ENCODE data around the gene LHX2. TPM values are rescaled to one million over a fixed set of nuclear protein-coding genes. Genes with fewer than 3 reads are reported as not detected.

Gene LHX2
- total RNA-seq, 3 donors from 2014 or later = not detected

DNA sequence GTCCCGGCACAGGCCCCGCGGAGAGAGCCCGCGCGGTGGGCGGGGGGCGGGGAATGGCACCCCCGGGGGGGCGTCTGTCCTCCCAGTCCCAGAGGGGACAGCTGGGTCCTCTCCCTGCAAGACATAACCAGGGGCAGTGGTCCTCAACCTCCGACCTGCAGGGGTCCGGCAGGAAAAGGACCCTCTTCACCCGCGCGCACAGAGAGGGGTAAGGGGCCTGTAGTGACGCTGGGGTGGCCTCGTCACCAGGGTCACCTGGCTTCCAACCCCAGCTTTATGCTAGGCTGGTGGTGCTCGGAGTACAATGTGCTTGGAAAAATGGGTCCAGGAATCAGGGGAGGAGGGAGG lies 34.2 kb downstream of the LHX2 start:
- no peaks in the 10 kb centered on the region for H3K9me3 ChIP-seq
- no peaks in the 10 kb centered on the region for H3K36me3 ChIP-seq (ENCODE audit: low read depth)
- H3K4me3 ChIP-seq = no peak overlapping the region
- ATAC-seq (no peak), DNase-seq (no peak)
- H3K4me1 ChIP-seq (ENCODE audit: low read depth) = peaks cover 13% of the 10 kb centered on the region
- intact Hi-C loops (cut with DNase I, micrococcal nuclease) = no loop called here
- TF ChIP-seq, protein P1, sequence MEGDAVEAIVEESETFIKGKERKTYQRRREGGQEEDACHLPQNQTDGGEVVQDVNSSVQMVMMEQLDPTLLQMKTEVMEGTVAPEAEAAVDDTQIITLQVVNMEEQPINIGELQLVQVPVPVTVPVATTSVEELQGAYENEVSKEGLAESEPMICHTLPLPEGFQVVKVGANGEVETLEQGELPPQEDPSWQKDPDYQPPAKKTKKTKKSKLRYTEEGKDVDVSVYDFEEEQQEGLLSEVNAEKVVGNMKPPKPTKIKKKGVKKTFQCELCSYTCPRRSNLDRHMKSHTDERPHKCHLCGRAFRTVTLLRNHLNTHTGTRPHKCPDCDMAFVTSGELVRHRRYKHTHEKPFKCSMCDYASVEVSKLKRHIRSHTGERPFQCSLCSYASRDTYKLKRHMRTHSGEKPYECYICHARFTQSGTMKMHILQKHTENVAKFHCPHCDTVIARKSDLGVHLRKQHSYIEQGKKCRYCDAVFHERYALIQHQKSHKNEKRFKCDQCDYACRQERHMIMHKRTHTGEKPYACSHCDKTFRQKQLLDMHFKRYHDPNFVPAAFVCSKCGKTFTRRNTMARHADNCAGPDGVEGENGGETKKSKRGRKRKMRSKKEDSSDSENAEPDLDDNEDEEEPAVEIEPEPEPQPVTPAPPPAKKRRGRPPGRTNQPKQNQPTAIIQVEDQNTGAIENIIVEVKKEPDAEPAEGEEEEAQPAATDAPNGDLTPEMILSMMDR (IDR thresholded peaks at IDR 0.05) = no peak

DNA sequence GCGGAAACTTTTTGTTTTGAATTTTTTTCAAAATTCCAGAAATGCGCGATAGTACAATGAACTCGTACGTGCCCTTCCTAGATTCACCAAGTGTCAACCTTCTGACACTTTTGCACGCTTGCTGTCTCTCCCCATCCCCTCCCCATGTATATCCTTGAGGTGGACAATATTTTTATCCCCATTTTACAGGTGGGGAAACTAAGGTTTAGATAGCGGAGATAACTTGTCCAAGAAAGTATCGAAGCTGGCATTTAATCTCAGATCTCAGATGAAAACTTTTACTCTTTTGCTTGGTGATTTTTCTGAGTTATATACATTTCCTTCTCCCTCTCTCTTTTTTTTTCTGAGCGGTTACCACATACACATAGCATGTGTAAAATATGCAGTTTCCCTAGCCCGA lies 34.6 kb downstream of the LHX2 start:
- Histone ChIP-seq H3K4me3 (no peak overlapping the region), H3K9me3 (no peaks in the 10 kb centered on the region), H3K36me3 (ENCODE audit: low read depth) (no peaks in the 10 kb centered on the region), H3K4me1 (ENCODE audit: low read depth) (peaks cover 9% of the 10 kb centered on the region)
- intact Hi-C loops (cut with DNase I, micrococcal nuclease) = no loop called here
- TF ChIP-seq, protein P1 (IDR thresholded peaks at IDR 0.05) = no peak
- no peak for ATAC-seq
- DNase-seq = no peak

- Histone ChIP-seq H3K4me1 (ENCODE audit: low read depth) (peaks cover 5% of the 10 kb centered on the region), H3K36me3 (ENCODE audit: low read depth) (no peaks in the 10 kb centered on the region), H3K9me3 (no peaks in the 10 kb centered on the region), H3K4me3 (no peak overlapping the region)
- DNase-seq = no peak
- no peak for ATAC-seq
- TF ChIP-seq, protein P1 (IDR thresholded peaks at IDR 0.05) = no peak
- intact Hi-C loops (cut with DNase I, micrococcal nuclease) = no loop called here
These were observed 35.7 kb downstream of the LHX2 start for GRCh38 chr9:124047251-124047672.

GRCh38 chr9:124050955-124051354 lies 39.4 kb downstream of the LHX2 start:
- Histone ChIP-seq H3K4me1 (ENCODE audit: low read depth) (no peaks in the 10 kb centered on the region), H3K9me3 (no peaks in the 10 kb centered on the region), H3K4me3 (no peak overlapping the region), H3K36me3 (ENCODE audit: low read depth) (no peaks in the 10 kb centered on the region)
- DNase-seq (no peak), ATAC-seq (no peak)
- TF ChIP-seq, protein P1 (IDR thresholded peaks at IDR 0.05) = no peak
- intact Hi-C loops (cut with DNase I, micrococcal nuclease) = no loop called here

GRCh38 chr9:124052401-124052800 lies 40.8 kb downstream of the LHX2 start:
- ATAC-seq = no peak
- DNase-seq = no peak
- Histone ChIP-seq H3K4me3 (no peak overlapping the region), H3K9me3 (no peaks in the 10 kb centered on the region), H3K4me1 (ENCODE audit: low read depth) (no peaks in the 10 kb centered on the region), H3K36me3 (ENCODE audit: low read depth) (no peaks in the 10 kb centered on the region)
- intact Hi-C loops (cut with DNase I, micrococcal nuclease) = no loop called here
- TF ChIP-seq, protein P1 (IDR thresholded peaks at IDR 0.05) = no peak

DNA sequence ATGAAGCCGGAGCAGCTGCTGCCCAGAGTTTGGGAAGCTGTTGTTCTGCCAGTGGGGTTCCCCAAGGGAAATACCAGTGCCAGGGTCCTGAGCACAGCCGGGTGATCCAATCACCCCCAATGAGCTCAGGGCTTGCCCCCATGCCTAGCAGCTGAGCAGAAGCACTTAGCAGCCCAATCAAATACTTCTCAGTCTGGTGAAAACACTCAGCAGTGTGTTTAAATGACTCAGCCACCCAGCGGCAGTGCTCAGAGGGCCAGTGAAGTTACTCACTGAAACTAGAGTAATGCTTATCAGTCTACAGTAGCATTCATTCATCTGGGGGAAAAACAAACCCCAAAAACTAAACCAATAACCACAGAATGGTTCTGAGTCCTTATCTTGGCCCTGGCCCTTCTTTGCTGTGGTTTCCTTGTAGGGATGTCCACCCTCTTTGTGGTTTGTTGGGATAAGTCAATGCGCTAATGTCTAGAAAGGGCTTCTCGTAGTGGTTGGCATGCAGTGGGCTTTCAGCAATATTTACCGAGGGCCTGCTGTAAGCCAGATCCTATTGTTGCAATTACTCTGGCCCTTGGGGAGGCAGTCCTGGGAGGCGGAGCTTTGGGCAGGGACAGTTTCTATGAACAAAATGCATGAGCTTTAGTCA lies 43.1 kb downstream of the LHX2 start:
- no peak for ATAC-seq
- Histone ChIP-seq H3K4me3 (no peak overlapping the region), H3K4me1 (ENCODE audit: low read depth) (no peaks in the 10 kb centered on the region), H3K36me3 (ENCODE audit: low read depth) (no peaks in the 10 kb centered on the region), H3K9me3 (no peaks in the 10 kb centered on the region)
- intact Hi-C loops (cut with DNase I, micrococcal nuclease) = no loop called here
- TF ChIP-seq, protein P1 (IDR thresholded peaks at IDR 0.05) = no peak
- no peak for DNase-seq

All from mucosa of descending colon (tissue), 3 donors.